SU-DHL-6 (cell line): Measurements from ENCODE around the gene GABBR2.

ENCODE experiments used
- H2AFZ ChIP-seq: fragments of 200-600 bp; sonication (generic); 2 replicates; pipeline ENCODE4 v1.6.1; 2014; ENCODE audit warnings: low read depth, mild to moderate bottlenecking, moderate library complexity, mixed read lengths, antibody characterized with exemption, low read length; ENCODE audit not compliant: severe bottlenecking
- H3F3A ChIP-seq: fragments of 200-600 bp; shearing (Covaris generic); 2 replicates; pipeline ENCODE4 v1.6.0; 2016; ENCODE audit warnings: antibody characterized with exemption, mild to moderate bottlenecking; ENCODE audit not compliant: insufficient read depth
- H3K27ac ChIP-seq: fragments of 200-600 bp; sonication (generic); 2 replicates; pipeline ENCODE4 v1.5.1; 2016; ENCODE audit warnings: low read depth, mild to moderate bottlenecking, low read length, moderate library complexity, mixed read lengths
- H3K27me3 ChIP-seq: fragments of 200-600 bp; sonication (generic), shearing (Covaris generic); 2 replicates; pipeline ENCODE4 v1.6.0; 2014; ENCODE audit warnings: mild to moderate bottlenecking, low read length
- H3K36me3 ChIP-seq: fragments of 200-600 bp; sonication (generic); 2 replicates; pipeline ENCODE4 v1.6.1; 2014; ENCODE audit warnings: mild to moderate bottlenecking, low read length, mixed read lengths
- H3K4me2 ChIP-seq: fragments of 300-600, 200-600 bp; shearing (Covaris generic), sonication (generic); 2 replicates; pipeline ENCODE4 v1.6.0; 2014; ENCODE audit warnings: low read length, low read depth, mild to moderate bottlenecking; ENCODE audit not compliant: poor library complexity, severe bottlenecking
- H3K4me3 ChIP-seq: fragments of 200-600 bp; sonication (generic); 2 replicates; pipeline ENCODE4 v1.5.1; 2014; ENCODE audit warnings: antibody characterized with exemption, low read length, mild to moderate bottlenecking, mixed read lengths; ENCODE audit not compliant: insufficient read depth, poor library complexity, severe bottlenecking
- H3K79me2 ChIP-seq: fragments of 200-600 bp; sonication (generic); 2 replicates; pipeline ENCODE4 v1.6.1; 2014; ENCODE audit warnings: mild to moderate bottlenecking, low read length, moderate library complexity; ENCODE audit not compliant: insufficient read depth
- H3K9ac ChIP-seq: fragments of 200-600 bp; sonication (generic); 2 replicates; pipeline ENCODE4 v1.7.0; 2014; ENCODE audit warnings: mild to moderate bottlenecking, low read length
- H3K9me2 ChIP-seq: fragments of 200-600 bp; sonication (generic); replicated peaks from 2 replicates; pipeline ENCODE4 v1.6.1; 2014; ENCODE audit warnings: low read length; ENCODE audit not compliant: insufficient read depth
- H3K9me3 ChIP-seq: fragments of 200-600 bp; sonication (generic); 2 replicates; pipeline ENCODE4 v1.6.1; 2014; ENCODE audit warnings: low read length, mixed read lengths; ENCODE audit not compliant: insufficient read depth
- H4K20me1 ChIP-seq: fragments of 200-600 bp; sonication (generic); 2 replicates; pipeline ENCODE4 v1.6.1; 2014; ENCODE audit warnings: low read depth, mild to moderate bottlenecking, antibody characterized with exemption, low read length, moderate library complexity, mixed read lengths
- CTCF ChIP-seq: fragments of 200-600 bp; sonication (generic); IDR thresholded peaks from one replicate; pipeline ENCODE4 v1.5.1; 2017; ENCODE audit warnings: antibody characterized with exemption, mild to moderate bottlenecking, low read length, moderate library complexity; ENCODE audit not compliant: insufficient read depth, poor library complexity, severe bottlenecking
- EZH2phosphoT487 ChIP-seq: fragments of 200-600 bp; sonication (generic), shearing (Covaris generic); conservative IDR thresholded peaks from 2 replicates; pipeline ENCODE4 v1.6.1; 2018; ENCODE audit warnings: mild to moderate bottlenecking, antibody characterized with exemption, low read length, moderate library complexity, mixed read lengths

GABBR2 gene

GRCh38 chr9:98504298-98505282, 204.1 kb downstream of the GABBR2 start:
- no peaks in the 10 kb centered on the region for H3K27me3 ChIP-seq
- no peaks in the 10 kb centered on the region for H3F3A ChIP-seq
- no peaks in the 10 kb centered on the region for H4K20me1 ChIP-seq
- no peak overlapping the region for H3K27ac ChIP-seq
- no peak overlapping the region for H3K4me2 ChIP-seq
- no peaks in the 10 kb centered on the region for H3K79me2 ChIP-seq
- H3K36me3 ChIP-seq = no peaks in the 10 kb centered on the region
- H3K9ac ChIP-seq = no peak overlapping the region
- H3K9me2 ChIP-seq = no peaks in the 10 kb centered on the region
- no peak overlapping the region for H2AFZ ChIP-seq
- no peak for TF ChIP-seq EZH2phosphoT487
- no peak for TF ChIP-seq CTCF
- H3K4me3 ChIP-seq = no peak overlapping the region
- H3K9me3 ChIP-seq = no peaks in the 10 kb centered on the region

- Histone ChIP-seq H3K4me3 (no peak overlapping the region), H3K9me3 (no peaks in the 10 kb centered on the region), H3F3A (no peaks in the 10 kb centered on the region), H3K9me2 (no peaks in the 10 kb centered on the region), H3K27me3 (no peaks in the 10 kb centered on the region), H3K9ac (no peak overlapping the region), H3K36me3 (no peaks in the 10 kb centered on the region), H3K4me2 (no peak overlapping the region), H3K27ac (no peak overlapping the region), H4K20me1 (no peaks in the 10 kb centered on the region), H3K79me2 (no peaks in the 10 kb centered on the region), H2AFZ (no peak overlapping the region)
- TF ChIP-seq CTCF = no peak
- no peak for TF ChIP-seq EZH2phosphoT487
These were observed 204.9 kb downstream of the GABBR2 start for GRCh38 chr9:98503867-98504266.

GRCh38 chr9:98502976-98503325, 205.8 kb downstream of the GABBR2 start:
- H2AFZ ChIP-seq = no peak overlapping the region

More at GRCh38 chr9:98502976-98503325, 205.8 kb downstream of the GABBR2 start:
- Histone ChIP-seq H3K79me2 (no peaks in the 10 kb centered on the region), H3K9ac (no peak overlapping the region), H3K36me3 (no peaks in the 10 kb centered on the region), H3K9me2 (no peaks in the 10 kb centered on the region), H3K4me3 (no peak overlapping the region), H3K4me2 (no peak overlapping the region), H4K20me1 (no peaks in the 10 kb centered on the region), H3K9me3 (no peaks in the 10 kb centered on the region), H3F3A (no peaks in the 10 kb centered on the region), H3K27me3 (no peaks in the 10 kb centered on the region), H3K27ac (no peak overlapping the region)
- no peak for TF ChIP-seq CTCF
- no peak for TF ChIP-seq EZH2phosphoT487
